T-helper 1 cell treated with Interleukin-12 subunit alpha and Interleukin-12 subunit beta and Interleukin-4 antibody, amounts not matched to agents 30 ng/mL and 1 ng/mL, for 36 hours (primary cell): ENCODE results near the gene PNKP. TPM values are rescaled to one million over a fixed set of nuclear protein-coding genes. Genes with fewer than 3 reads are reported as not detected.

Experiments used
- intact Hi-C: fragments of 100-400 bp; cut with micrococcal nuclease; formaldehyde crosslinking; loops from one replicate; pipeline ENCODE4 v1.15.1; 2024
- total RNA-seq: library from RNA; stranded (reverse); gene quantifications from 2 replicates; pipeline ENCODE4 v1.2.3, GENCODE V29; 2022

The PNKP gene
- total RNA-seq, 1 donor from 2014 or later = 178 TPM

DNA sequence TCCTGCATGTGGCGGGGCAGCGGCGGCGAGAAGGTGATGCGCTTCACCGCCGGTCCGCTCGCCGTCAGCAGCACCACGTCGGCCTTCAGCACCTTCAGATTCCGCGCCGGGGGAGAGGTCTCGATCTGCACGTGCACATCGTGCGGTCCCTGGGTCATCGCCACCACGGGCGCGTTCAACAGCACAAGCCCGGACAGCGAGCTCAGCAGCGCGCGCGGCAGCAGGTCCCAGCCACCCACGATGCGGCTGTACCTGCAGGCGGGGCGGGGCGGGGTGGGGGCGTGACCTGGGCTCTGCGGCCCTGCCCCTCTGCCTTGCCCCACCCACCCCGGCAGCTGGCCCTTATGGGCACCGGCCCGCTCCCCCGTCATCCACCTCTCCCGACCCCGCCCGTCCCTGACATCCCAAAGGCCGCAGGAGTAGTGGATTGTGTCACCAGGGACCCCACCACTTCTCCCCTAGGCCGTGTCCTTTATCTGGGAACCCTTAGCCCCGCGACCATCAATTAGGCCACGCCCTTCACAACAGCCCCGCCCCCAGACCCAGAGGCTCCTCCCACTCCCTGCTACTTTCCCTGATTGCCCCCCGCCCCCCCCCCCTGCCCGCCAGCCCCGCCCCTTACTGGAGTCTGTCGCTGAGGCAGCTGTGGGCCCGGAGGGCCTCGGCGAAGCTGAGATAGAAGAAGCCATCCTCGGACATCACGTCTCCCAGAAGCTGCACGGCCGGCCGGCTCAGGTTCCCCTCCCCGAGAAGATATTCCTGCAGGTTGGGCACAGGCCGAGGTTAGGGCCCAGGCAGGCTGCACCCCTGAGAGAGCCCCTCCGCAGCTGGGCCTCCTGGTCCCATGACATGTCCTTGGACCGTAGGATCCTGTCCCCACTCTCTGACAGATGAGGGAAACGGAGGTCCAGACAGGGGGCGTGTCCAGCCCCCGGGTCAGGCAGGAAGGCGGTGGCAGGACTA lies 23.3 kb upstream of the PNKP start:
- intact Hi-C loops = loop anchor here (1.0 to 2.0 kb wide), 4 partner anchors 13 to 40 kb away; partner anchors contain the start of genes AKT1S1, ATF5, NUP62 and PNKP

DNA sequence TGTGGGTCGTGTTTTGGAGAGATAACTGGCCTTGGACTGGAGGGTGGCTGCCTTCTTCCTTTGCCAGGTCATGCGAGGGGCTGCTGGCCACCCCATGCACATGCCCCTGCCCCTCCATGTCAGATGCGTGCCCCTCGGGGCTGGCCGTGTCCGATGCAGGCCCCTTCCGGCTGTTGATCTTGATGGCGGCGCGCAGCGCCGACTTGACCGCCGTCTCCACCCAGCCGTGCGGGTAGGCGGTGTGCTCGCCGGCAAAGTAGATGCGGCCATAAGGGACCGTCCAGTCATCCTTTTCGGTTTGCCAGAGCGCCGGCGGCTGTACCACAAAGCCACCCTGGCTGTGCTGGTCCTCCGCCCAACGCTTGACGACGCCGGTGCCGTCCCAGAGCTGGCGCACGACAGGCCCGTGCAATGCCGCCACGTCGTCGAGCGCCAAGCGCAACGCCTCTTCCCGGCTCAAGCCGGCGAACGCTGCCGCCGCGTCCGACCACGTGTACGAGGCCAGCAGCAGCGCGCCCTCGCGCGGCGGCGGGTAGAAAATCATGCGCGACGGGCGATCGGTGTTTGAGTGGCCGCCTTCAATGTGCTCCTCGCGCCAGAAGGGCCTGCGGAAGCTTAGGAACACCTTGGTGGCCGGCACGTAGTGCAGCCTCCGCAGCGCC lies 22.4 kb upstream of the PNKP start:
- intact Hi-C loops = loop anchor here (1.0 to 2.0 kb wide), 4 partner anchors 13 to 39 kb away; partner anchors contain the start of genes AKT1S1, ATF5, NUP62 and PNKP

DNA sequence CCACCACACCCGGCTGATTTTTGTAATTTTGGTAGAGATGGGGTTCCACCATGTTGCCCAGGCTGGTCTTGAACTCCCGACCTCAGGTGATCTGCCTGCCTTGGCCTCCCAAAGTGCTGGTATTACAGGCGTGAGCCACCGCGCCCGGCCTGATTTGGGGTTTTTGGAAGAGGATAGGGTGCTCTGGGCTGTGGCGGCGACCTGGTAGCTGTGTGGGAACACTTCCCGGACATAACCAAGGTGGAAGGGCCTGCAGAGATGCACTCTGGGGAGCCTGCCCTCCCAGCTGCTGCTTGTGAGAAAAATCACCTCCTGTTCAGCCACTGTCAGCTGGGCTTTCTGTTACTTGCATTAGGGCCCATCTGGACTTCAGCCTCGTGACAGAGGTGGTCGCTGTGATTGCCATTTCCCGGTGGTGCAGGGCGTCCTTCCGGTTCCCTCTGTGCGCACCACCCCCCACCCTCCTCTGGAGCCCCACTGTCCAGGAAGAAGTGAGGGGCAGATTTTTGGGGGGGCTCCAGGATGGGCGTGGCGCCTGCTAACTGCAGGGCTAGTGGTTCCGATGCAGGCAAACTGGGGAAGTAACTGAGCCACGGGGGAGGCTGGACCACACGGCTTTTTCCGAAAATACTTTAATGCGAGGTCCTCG lies 21.8 kb upstream of the PNKP start:
- intact Hi-C loops = no loop called here

DNA sequence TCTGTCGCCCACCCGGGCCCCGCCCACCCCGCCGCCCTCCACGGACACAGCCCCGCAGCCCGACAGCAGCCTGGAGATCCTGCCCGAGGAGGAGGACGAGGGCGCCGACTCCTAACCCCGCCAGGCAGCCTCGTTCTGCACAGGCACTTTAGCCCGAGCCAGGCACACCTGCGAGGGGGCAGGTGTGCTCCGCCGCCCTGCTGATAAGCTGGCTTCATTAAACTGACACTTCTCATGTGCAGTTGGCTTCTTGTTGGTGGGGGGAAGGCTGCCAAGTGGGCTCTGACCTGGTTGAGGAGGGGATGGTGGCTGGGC lies 21.1 kb upstream of the PNKP start:
- intact Hi-C loops = no loop called here

DNA sequence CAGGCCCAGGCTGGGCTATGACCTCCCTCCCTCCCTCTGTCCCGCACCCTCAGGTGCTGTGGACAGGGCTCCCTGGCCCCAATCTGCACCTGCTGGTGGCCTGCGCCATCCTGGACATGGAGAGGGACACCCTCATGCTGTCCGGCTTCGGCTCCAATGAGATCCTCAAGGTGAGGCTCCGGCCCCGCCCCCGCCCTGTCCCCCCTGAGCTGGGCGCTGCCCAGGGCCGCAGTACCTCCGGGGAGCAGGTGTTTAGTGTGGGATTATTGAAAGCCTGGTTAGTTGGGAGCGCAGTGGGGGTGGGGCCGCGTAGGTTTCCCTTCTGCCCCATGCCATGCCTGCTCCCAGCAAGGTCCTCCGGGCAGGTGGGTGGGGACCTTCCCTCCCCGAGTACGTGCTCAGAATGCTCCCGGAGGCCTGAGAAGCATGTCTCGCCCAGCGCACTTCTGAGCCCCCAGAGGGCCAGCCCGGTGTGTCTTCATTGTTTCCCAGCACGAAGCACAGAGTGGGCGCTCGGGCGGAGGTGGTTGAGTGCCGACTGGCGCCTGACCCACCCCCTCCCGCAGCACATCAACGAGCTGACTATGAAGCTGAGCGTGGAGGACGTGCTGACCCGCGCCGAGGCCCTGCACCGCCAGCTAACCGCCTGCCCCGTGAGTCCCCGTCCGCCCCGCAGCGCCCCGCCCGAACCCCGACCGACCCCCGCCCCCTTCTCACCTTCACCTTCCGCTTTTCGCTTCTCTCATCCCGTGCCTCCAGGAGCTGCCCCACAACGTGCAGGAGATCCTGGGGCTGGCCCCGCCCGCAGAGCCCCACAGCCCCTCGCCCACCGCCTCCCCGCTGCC lies 20.5 kb upstream of the PNKP start:
- intact Hi-C loops = no loop called here

DNA sequence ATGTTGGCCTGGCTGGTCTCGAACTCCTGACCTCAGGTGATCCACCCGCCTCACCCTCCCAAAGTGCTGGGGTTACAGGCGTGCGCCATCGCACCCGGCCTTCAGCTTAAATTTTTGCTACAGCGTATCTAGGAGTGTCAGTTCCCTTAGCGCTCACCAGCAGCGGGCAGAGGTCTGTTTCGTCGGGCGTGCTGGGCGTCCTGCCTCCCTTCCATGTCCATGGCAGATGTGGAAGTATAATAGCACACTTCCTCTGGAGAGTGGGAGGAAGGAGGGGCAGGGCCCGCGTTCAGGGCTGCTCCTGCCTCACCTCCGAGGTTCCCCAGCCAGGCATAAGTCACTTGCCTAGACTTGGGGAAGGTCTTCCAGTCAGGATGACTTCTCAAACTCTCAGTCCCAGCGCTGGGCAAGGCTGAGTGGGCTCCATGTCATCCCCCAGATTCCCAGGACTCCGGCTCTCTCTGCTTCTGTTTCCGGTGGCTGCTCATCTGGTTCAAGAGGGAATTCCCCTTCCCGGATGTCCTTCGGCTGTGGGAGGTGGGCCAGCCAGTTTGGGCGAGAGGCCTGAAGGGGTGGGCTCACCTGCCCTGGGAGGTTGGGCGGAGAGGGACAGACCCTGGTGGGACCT lies 19.8 kb upstream of the PNKP start:
- intact Hi-C loops = no loop called here

DNA sequence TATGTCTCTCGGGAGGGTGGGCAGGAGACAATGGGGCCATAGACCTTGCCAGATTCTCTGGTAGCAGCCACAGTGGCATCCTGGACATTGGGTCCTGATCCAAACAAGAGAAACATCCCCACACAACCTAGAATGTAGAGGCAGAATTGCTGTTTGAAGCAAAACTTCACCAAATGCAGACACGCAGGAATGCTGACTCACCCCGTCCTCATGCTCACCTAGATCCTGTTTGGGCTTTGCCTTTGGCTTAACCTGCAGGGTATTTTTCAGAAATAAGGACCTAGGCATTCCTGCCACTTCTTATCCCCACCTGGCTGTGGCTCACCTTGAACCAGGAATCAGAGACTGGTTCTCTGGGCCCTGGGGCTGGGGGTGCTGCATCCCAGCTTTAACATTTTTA lies 17.4 kb upstream of the PNKP start:
- intact Hi-C loops = no loop called here

DNA sequence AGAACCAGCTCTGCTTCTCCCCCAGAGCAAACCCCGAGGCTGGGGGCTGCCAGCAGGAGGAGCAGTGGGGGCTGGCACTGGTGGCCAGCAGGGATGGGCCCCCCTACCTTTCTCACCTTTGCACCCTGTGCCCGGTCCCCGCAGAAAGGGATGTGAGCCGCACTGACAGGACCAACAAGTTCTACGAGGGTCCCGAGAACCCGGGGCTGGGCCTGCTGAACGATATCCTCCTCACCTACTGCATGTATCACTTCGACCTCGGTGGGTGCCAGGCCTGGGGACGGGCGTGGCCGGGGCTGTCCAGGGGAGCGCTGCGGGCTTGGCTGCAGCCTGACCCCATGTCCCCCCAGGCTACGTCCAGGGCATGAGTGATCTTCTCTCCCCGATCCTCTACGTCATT lies 16.7 kb upstream of the PNKP start:
- intact Hi-C loops = no loop called here

DNA sequence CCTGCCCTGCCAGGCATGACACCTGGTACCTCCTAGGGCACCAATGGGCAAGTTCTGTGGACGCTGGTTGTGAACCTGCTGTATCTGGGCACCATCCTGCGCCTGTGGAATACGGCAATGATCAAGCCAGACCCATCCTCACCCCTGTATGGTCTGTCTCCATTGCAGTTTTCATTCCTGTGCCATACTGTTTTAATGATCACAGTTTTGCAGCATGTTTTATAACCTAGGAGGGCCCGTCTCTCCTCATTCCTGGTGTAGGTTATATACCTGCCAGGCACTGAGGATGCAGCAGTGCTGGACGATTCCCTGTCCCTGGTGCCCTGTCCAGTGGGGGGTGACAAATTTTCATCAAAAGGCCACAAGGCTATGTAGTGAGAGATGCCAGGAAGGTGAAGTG lies 15.7 kb upstream of the PNKP start:
- intact Hi-C loops = no loop called here

DNA sequence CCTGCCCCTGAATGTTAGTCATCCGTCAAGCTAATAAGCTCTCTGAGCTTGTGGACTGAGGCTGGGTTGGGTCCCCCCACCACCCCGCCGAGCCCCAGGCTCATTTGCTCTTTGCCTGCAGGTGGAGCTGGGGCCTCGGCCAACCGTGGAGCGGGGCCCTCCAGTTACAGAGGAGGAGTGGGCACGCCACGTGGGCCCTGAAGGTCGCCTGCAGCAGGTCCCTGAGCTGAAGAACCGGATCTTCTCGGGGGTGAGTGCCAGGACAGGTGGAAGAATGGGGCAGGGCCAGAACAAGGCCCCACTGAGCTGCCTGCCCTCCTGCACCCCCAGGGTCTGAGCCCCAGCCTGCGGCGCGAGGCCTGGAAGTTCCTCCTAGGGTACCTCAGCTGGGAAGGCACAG lies 15.3 kb upstream of the PNKP start:
- intact Hi-C loops = no loop called here

DNA sequence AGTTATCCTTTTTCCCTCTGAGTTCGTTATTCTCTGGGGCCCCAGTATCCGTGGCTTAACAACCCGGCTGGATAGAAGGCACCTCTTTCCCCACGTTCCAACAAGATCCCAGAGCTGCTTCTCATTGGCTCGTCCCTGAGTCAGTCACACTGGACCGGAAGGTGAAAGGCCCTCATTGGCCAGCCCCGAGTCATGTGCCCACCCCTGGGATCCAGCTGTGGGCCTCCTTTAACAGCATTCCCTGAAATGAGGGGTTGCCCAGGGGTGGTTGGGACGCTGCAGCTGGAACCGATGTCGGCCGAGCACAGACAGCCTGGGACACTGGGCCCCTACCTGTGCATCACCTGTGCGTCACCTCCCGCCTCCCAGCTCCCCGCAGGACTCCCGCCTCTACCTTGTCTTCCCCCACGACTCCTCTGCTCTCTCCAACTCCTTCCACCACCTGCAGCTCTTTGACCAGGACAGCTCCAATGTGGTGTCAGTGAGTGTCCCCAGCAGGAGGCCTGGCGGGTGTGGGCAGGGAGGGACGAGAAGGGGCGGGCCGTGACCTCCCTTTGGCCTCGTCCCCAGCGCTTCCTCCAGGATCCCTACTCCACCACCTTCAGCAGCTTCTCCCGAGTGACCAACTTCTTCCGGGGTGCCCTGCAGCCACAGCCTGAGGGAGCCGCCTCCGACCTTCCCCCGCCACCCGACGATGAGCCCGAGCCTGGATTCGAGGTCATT lies 14.5 kb upstream of the PNKP start:
- intact Hi-C loops = no loop called here

DNA sequence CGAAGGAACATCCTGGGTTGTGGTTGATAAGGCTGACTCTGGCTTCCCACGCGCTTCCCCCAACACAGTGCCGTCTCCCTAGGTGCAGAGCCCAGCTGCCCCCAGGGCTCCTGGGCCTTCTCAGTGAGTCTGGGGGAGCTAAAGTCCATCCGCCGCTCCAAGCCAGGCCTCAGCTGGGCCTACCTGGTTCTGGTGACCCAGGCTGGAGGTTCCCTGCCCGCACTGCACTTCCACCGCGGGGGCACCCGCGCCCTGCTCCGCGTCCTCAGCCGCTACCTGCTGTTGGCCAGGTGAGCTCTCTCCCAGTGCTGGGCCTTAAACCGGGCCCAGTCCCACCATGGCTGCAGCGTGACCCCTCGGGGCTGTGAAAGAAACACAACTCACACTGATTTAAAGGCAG lies 13.8 kb upstream of the PNKP start:
- intact Hi-C loops = no loop called here

DNA sequence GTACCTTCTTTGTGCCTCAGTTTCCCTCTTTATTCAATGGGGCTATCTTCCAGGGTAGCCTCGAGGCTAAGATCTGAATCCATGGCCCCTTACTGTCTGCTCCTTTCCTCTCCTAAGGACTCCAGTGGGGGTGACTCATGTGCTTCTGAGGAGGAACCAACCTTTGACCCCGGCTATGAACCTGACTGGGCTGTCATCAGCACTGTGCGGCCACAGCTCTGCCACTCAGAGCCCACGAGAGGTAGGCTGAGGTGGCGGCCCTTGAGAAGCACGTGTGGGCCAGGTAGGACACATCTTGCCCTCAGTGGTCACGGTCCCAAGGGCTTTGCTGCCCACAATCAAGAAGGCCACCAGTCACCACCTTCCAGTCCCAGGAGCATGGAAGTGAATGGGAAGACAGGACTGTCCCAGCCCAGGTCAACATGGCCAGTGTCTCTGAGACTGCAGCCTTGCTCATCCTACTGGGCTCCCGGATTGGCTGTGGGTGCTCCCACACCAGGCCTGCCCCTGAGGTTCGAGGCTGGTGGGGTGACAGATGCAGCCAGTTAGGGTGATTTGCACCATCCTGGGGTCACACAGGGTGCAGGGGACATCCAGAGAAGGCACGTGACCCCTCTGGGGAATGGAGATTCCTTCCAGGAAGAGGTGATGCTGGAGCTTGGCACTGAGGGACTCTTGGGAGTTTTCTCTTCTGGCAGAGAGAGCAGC lies 12.9 kb upstream of the PNKP start:
- intact Hi-C loops = no loop called here

DNA sequence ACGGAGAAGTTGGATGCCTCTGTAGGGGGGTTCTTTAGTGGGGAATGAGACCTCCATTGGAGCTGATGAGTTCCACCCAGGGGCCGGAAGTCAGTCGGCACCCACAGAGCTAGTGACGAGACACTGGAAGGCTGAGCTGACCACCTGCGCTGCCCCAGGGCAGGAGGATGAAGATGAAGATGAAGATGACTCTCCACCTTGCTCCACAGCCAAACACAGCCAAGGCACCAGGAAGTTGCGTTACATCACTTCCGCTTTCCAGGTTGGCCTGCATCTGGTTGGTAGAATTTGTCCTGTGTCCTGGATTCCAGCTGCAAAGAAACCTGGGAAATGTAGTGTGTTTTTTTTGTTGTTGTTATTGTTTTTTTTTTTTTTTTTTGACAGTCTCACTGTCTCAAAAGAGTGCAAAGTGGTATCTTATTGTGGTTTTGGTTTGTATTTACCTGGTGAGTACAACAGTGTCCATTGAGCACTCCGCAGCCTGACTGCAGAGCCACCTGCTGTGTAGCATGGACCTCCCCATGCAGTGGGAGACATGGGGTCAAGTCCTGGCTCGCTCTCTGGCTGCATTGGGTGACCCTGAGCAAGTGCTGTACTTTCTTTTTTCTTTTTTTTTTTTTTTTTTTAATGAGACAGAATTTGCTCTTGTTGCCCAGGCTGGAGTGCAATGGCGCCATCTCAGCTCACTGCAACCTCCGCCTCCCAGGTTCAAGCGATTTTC lies 12.0 kb upstream of the PNKP start:
- intact Hi-C loops = loop anchor here (5.0 to 10.0 kb wide), 2 partner anchors 925 to 1387 kb away; no protein-coding TSS in a partner anchor

DNA sequence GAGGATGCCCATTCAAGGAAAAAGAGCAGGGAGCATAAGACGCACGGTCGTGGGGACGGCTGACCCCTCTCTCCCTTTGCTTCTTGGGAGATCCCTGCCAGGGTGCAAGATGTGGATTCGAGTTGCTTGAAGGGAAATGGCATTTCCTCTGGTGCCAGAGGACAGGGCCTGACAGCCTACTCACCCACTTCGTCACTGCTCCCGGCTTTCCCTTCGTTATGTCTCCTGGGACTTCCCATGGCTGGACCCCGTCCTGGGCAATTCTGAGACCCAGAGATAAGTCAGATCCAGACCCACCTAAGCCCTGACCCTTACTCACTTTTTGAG lies 11.3 kb upstream of the PNKP start:
- intact Hi-C loops = loop anchor here (5.0 to 10.0 kb wide), 2 partner anchors 926 to 1386 kb away; no protein-coding TSS in a partner anchor

DNA sequence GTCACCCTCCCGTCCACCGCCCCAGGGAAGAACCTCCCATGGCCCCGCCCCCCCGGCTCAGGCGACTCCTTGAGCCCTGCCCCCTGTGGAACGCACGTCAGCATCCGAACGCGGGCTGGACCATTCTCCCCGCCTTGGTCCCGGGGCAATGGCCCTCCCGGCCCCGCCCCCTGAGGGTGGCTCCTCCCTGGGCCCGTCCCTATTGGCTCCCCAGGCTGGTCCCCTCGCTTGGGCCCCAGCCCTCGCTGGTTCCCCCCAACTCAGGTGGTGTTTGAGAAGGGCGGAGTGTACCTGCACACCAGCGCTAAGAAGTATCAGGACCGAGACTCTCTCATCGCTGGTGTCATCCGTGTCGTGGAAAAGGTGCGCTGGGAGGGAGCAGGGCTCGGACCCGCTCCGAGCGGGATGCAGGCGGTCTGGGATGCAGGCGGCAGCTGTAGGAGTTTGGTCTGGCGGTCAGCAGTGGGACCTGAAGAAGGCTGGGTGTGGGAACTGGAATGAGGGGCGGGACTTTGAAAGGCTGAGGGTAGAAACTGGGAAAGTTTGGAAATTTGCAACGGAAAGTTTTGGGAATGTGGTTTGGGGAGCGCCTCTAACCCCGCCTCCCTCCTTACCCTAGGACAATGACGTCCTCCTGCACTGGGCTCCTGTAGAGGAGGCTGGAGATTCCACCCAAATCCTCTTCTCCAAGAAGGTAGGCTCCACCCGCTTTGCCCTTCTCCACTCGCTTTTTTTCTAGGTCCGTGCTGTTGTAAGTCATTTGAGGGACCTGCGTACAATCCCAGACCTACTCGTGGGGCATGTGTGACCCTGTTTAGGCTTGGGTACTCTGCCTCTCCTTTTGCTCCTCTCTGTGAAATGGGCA lies 10.7 kb upstream of the PNKP start:
- intact Hi-C loops = loop anchor here (1.0 to 10.0 kb wide), 19 partner anchors 9 to 1386 kb away; partner anchors contain the start of genes ALDH16A1, ATF5, FLT3LG and FUZ

DNA sequence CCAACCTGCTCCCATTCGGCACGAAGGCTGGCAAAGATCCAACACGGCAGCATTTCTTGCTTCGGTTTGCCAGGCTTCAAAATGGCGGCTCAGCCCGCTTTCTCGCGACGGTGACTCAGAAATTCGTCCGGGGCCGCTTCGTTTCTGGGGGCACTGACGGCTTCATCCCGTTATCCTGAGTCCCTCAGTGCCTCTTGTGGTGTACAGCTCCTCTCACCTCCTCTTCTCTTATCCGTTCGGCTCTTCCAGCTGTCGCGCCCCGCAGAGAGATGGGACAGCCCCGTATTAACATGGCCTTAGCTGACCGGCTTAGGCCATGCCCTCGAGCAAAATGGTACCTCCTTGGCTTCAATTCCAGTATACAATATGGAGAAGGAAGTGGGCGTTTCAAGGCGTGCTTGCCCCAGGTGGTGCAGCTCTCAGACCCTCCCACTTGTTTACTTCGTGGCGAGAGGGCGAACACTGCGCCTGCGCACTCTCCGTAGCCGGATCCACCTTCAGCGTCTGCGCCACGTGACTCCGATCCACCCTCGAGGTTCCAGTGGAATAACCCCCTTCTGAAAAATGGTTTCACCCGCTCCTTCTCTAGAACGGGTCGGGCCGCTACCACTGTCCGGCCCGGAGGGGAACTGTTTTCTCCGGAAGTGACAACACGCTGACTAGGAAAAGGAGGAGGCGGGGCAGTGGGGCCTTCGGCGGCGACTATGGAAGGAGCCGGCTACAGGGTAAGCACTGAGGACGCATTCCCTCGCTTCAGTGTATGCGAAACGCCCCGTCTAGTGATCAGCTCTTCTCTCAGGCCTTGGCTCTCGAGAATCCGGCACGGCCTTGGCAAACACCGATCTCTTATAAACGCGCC lies 9.9 kb upstream of the PNKP start, which contains the start of the genes AKT1S1 and TBC1D17:
Gene AKT1S1 (minus strand): TSS at position 336 of the 859 bp plus-strand sequence. CDS start 4,060 bp downstream, outside the sequence.
Gene TBC1D17 (plus strand): TSS at position 683 of the 859 bp plus-strand sequence. CDS start 22 bp downstream, at position 705.
- intact Hi-C loops = loop anchor here (1.0 to 10.0 kb wide), 19 partner anchors 8 to 1385 kb away; partner anchors contain the start of genes ALDH16A1, ATF5, FLT3LG and FUZ
